T-helper 1 cell treated with Interleukin-12 subunit alpha and Interleukin-12 subunit beta and Interleukin-4 antibody, amounts not matched to agents 30 ng/mL and 1 ng/mL, for 36 hours (primary cell): ENCODE measurements around the gene HOXD13. TPM values are rescaled to one million over a fixed set of nuclear protein-coding genes. Genes with fewer than 3 reads are reported as not detected.

Experiments used
- intact Hi-C: fragments of 100-400 bp; cut with micrococcal nuclease; formaldehyde crosslinking; loops from one replicate; pipeline ENCODE4 v1.15.1; 2024
- total RNA-seq: library from RNA; stranded (reverse); gene quantifications from 2 replicates; pipeline ENCODE4 v1.2.3, GENCODE V29; 2022

HOXD13 gene
- total RNA-seq, 1 donor from 2014 or later, result not detected

DNA sequence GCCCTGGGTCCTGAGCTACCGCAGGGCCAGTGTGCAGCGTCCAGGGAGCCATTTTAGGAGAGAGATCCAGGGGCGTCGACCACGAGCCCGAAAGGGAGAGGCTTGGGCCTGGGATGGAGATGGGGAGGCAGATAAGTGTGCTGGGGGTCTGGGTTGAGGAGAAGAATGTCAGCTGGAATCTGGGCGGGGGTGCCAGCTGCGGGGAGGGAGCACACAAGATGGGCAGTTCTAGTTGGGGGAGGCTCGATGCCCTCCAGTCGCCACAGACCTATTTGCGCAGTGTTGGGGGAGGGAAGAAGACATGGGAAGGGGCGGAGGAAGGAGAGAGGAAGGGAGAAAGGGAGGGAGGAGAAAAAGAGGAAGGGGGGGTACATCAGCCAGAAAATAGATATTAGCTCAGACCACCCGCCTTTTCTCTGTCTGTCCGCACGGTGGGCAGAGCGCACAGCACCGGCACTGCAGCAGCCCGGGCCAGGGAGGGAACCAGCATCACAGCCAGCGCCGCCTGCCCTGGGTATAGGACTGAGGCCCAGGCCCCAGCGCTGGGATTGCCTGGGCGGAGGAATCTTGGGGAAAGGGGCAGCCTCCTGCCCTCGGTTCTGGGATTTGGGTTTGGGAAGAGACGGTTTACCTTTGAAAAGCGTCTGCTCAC is 12.7 kb downstream of the HOXD13 start:
- intact Hi-C loops, result no loop called here

DNA sequence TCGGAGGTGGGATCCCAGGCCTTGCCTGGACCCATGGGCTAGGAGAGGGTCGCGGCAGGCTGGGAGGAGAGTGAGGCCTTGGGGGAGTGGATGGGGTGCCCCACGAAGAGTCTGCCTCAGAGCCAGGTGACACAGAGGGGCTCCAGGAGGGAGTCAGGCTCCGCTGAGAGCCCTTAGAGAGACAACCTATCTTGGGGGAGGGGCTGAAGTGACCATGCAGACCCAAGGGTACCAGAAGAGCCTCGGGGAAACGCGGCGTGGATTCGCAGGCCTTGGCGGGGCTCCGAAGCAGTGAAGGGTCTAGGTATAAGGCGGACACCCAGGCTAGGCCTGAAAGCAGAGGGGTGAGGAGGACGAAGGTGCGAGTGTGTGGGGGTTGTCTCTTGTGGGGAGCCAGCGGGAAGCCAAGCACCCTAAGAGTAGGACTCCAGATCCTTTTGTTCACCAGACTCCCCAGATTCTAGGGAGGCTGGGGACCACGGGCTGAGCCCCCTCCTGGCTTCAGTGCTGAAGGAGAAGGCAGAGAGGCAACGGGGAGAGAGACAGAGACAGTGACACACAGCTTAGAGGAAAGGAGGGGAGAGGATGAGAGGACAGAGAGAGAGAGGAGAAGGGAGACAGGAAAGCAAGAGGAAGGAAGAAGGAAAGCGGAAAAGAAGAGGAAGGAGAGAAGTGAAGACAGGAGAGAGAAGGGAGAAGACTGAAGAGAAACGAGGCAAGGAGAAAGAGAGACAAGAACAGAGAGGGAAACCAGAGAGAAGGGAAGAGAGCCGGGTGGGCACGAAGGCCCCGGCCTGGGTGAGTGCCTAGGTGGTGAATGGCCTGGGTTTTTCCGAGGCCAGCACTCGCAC is 13.4 kb downstream of the HOXD13 start:
- intact Hi-C loops, result no loop called here

DNA sequence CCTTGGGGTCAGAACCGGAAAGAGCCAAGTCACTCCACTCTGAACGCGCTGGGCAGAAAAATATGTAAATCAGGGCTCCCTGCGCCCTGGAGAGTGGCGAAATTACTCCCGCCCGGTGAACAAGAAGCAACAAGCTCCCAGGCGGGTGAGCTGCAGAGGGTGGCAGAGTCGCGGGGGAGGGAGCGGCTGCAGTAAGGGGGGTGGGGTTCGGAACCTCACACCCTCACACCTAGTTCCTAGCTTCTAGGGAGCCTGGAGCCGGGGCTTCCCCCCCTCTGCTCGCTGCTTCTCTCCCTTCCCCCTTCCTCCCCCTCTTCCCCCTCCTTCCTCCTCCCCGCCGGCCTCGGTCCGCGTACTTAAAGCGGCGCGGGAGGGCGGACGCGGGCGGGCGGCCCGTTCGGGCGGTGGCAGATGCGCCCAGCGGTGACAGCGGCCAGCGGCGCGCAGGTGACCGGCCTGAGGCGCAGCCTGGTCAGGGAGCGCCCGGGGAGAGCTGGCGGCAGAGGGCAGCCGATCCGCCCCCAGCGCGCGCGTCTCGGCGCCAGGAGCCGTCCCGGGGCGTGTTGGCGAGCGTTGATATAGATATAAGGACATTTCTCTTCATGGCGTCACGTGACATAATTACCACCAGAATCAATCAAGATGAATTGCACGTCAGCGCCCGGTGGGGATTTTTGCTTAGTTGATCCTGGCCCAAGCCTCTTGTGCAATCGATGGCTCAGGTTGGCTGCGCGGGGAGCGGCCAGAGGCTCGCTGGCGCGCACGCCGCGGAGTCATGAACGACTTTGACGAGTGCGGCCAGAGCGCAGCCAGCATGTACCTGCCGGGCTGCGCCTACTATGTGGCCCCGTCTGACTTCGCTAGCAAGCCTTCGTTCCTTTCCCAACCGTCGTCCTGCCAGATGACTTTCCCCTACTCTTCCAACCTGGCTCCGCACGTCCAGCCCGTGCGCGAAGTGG is 14.3 kb downstream of the HOXD13 start, which contains the start of gene HOXD11:
TSS of gene HOXD11 (plus strand) at position 700 of the 959 bp plus-strand sequence. CDS start at position 776, 76 bp downstream.
- intact Hi-C loops, result no loop called here

DNA sequence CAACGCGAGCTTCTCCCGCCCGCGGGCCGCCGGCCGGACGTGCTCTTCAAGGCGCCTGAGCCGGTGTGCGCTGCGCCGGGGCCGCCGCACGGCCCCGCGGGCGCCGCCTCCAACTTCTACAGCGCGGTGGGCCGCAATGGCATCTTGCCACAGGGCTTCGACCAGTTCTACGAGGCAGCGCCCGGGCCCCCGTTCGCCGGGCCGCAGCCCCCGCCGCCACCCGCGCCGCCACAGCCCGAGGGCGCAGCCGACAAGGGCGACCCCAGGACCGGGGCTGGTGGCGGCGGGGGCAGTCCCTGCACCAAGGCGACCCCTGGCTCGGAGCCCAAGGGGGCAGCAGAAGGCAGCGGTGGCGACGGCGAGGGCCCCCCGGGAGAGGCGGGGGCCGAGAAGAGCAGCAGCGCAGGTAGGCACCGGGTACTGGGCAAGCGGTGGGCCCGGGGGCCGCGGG is 15.2 kb downstream of the HOXD13 start:
- intact Hi-C loops, result no loop called here

DNA sequence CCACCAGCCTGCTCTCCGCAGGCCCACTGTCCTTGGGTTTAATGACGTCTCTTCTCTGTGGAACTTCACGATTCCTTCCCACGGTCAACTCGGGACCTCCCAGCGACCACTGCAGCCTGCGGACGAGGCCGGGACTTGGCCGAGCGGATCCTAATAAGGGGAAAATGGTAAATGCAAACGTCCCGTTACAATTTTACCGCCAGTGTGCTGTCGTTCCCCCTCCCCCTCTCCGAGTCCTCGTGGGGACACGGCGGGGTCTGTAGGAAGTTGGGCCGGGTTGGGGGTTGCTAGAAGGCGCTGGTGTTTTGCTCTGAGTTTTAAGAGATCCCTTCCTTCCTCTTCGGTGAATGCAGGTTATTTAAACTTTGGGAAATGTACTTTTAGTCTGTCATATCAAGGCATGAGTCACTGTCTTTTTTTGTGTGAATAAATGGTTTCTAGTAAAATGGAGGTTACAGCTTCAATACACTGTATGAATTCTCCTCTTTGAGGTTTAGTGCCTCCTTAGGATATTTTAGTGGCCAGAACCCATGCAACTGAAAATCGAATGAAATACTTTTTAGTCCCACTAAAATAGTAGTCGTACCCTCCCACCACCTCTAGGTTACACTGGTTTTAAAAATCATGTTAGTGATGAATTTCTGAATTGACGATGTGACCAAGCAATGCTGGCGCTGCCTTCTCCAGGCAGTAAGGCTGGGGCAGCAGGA is 16.8 kb downstream of the HOXD13 start:
- intact Hi-C loops, result loop anchor here (1.0 kb wide), 2 partner anchors 10 to 52 kb away; no protein-coding TSS in a partner anchor

- intact Hi-C loops, result loop anchor here (1.0 to 2.0 kb wide), 4 partner anchors 9 to 51 kb away; no protein-coding TSS in a partner anchor
Measured at GRCh38 chr2:176109946-176110345, 17.4 kb downstream of the HOXD13 start.

DNA sequence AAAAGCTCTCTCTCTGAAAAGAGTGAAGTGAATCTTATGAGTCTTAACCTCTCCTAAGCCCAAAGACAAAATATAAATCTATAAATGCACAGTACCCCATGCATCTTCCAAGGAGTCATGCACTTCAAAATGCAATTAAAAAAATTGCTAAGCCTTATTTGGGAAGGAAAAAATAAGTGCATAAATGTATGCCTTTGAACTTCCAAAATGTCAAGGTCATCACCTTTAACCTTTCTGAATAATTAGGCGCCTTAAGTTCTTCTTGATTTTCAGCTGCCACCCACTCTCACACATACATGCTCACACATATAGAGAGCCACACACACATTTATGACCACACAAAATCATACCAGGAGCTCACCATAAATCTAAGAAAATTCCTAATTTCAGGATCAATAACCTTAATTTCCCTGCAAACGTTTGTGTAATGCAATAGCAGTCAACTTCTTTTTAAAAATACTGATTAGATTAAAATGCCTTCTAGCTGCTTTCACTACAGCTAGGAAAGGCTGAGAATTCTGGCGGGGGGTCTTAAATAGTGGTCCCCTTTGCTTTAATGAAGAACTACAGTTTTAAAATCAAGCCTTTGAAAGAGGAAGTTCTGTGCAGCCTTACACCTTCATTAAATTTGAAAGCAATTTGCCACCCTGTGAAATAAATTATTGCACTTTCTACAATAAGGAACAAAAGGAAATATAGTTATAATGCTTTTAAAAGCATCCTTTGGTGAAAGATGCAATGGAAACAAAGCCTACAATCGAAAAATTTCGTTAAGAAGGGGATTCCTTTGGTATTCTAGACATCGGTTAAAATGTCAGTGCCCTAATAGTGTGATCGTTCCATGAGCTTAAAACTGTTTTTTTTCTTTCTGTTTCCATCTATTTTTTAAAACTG is 18.1 kb downstream of the HOXD13 start:
- intact Hi-C loops, result loop anchor here (2.0 kb wide), 2 partner anchors 22 to 32 kb away; no protein-coding TSS in a partner anchor

DNA sequence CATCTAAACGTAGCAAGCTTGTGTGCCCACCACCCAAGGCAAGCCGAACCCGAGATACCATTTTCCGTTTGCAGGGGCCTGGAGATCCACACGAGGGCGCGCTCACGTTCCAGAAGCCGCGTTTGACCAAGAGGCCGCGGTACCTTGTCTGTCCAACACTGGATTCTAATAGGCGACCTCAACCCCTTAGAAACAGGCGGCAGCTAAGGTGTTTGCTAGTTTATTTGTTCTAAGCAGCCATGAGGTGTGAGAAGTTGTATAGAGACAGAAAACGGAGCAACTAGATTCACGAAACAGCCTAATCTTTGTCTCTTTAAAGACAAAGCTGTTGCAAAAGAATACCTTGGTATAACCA is 18.8 kb downstream of the HOXD13 start:
- intact Hi-C loops, result loop anchor here (2.0 kb wide), 2 partner anchors 22 to 32 kb away; no protein-coding TSS in a partner anchor

GRCh38 chr2:176111846-176112374 is 19.4 kb downstream of the HOXD13 start:
- intact Hi-C loops, result loop anchor here (2.0 kb wide), 2 partner anchors 21 to 33 kb away; no protein-coding TSS in a partner anchor

DNA sequence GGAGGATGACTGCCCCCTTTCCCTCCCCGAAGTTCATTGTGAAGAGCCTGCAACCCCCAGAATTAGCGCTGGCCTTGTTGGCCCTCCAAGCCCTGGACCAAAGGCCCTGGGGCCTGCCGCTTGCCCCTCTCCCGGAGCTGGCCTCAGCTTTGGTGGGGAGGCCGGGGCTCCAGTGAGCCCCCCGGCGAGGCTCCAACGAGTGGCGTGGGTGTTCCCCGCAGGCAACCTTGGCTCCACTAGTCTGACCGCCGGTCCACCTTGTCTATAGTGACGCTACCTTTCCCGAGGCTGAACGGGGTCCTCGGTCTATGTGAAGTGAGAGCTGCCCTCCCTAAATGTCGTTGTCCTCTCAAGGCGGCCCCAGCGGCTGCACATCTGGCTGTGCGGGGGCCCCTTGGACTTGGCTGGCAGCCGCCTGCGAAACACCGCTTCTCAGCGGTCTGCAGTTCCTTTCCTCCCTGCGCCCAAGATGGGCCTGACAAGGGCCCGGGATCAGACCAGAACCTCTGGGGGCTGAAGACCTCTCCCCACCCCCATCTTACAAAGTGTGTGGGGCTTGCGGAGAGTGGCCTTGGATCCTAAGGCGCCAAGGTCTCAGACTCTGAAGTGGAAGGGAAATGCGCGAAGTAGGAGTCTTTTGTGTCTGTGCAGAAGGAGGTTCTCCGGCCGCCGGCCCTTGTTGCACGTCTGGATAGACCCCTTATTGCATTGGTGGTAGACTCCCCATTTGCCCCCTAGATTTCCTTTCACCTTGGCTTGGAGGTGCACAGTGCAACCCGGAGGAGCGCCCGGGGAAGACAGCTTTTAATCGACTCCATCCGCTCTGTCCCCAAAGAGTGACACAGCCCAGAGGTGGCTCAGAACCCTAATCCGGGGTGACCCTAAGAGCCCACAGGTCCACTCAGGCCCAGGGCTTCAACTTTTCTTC is 20.1 kb downstream of the HOXD13 start:
- intact Hi-C loops, result no loop called here

- intact Hi-C loops, result no loop called here
Measured at GRCh38 chr2:176114120-176114929, 21.8 kb downstream of the HOXD13 start.

DNA sequence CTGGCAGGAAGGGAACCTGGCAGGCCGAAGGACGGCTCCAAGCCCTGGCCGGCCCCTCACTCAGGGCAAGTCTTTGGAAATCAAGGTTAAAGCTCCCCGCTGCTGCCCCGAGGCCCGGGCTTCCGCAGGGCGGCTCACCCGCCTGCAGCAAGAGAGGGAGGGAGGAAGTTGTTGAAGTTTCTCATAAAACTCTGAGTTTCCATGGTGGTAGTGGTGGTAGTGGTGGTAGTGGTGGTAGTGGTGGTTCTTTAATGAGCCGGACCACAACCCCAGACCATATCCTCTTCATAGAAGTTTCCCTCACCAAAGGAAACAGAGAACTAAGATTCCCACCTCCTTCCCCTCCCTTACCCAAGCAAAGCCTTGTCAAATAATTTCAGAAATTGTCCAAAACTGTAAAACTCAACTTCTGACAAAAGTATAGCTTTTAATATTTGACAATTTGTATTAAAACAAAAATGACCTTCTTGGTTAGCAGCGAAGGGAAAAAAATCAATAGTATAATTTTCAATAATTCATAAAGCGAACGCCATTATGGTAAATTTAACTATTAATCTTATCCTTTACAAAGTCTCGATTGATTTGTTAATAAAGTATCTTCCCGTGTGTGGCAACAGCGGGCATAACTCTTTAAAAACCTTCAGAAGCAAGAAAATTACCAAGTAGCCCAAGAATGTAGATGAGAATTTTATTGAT is 22.6 kb downstream of the HOXD13 start:
- intact Hi-C loops, result no loop called here

- intact Hi-C loops, result no loop called here
Measured at GRCh38 chr2:176115883-176116813, 23.6 kb downstream of the HOXD13 start, which contains the start of gene HOXD10. Gene HOXD10 (plus strand): TSS chr2:176116778. CDS start chr2:176116834, 56 bp downstream.

- intact Hi-C loops, result no loop called here
Measured at GRCh38 chr2:176117162-176117822, 24.8 kb downstream of the HOXD13 start.
